Left kidney (tissue), 2 donors: ENCODE results near the gene HOOK1. TPM values are rescaled to one million over a fixed set of nuclear protein-coding genes. Genes with fewer than 3 reads are reported as not detected.
"Not testable (repeated sequence)": the region's sequence is repeated elsewhere in the genome, so short reads cannot be mapped to it uniquely, and the experiment has no call there.

Source experiments
- DNase-seq: peaks from one replicate; pipeline ENCODE4 v3.0.0-alpha.2; 2013
- polyA plus RNA-seq: library from polyadenylated mRNA; unstranded; fragments of 120-200 nt; gene quantifications from one replicate; pipeline ENCODE4 v1.2.1, GENCODE V29; 2013; ENCODE audit not compliant: insufficient read length

Gene HOOK1
- polyA plus RNA-seq, 1 donor = 83.2 TPM

GRCh38 chr1:59819566-59820438 is 5.1 kb downstream of the HOOK1 start:
- no peak for DNase-seq

- no peak for DNase-seq
These were observed 12.4 kb downstream of the HOOK1 start for GRCh38 chr1:59827055-59827643.

GRCh38 chr1:59828160-59828559 is 13.4 kb downstream of the HOOK1 start:
- no peak for DNase-seq

GRCh38 chr1:59831529-59831928 is 16.8 kb downstream of the HOOK1 start:
- no peak for DNase-seq

GRCh38 chr1:59833022-59833421 is 18.3 kb downstream of the HOOK1 start:
- DNase-seq = no peak

- no peak for DNase-seq
These were observed 19.2 kb downstream of the HOOK1 start for GRCh38 chr1:59833991-59834390.

- DNase-seq = not testable (repeated sequence)
These were observed 23.1 kb downstream of the HOOK1 start for GRCh38 chr1:59837857-59838256.

GRCh38 chr1:59845091-59845490 is 30.3 kb downstream of the HOOK1 start:
- no peak for DNase-seq

GRCh38 chr1:59846209-59846894 is 31.6 kb downstream of the HOOK1 start:
- DNase-seq = no peak

- DNase-seq = no peak
These were observed 32.1 kb downstream of the HOOK1 start for GRCh38 chr1:59846895-59847282.

GRCh38 chr1:59852117-59852516 is 37.4 kb downstream of the HOOK1 start:
- DNase-seq = no peak

GRCh38 chr1:59855297-59855696 is 40.5 kb downstream of the HOOK1 start:
- DNase-seq = not testable (repeated sequence)

GRCh38 chr1:59856725-59857338 is 42.1 kb downstream of the HOOK1 start:
- no peak for DNase-seq

- DNase-seq = no peak
These were observed 43.1 kb downstream of the HOOK1 start for GRCh38 chr1:59857679-59858354.

- DNase-seq = no peak
These were observed 51.7 kb downstream of the HOOK1 start for GRCh38 chr1:59866462-59866861.

- DNase-seq = no peak
These were observed 57.0 kb downstream of the HOOK1 start for GRCh38 chr1:59871746-59872145.

GRCh38 chr1:59877108-59877682 is 62.4 kb downstream of the HOOK1 start:
- no peak for DNase-seq

GRCh38 chr1:59878370-59878769 is 63.6 kb downstream of the HOOK1 start:
- no peak for DNase-seq

- DNase-seq = peak; percentile 76
These were observed 64.8 kb downstream of the HOOK1 start for GRCh38 chr1:59879574-59879973.

GRCh38 chr1:59879996-59880505 is 65.3 kb downstream of the HOOK1 start:
- DNase-seq = no peak

- no peak for DNase-seq
These were observed 66.0 kb downstream of the HOOK1 start for GRCh38 chr1:59880735-59881134.
